Omental fat pad (tissue), 4 donors: ENCODE results near the gene CMTR2. TPM values are rescaled to one million over a fixed set of nuclear protein-coding genes. Genes with fewer than 3 reads are reported as not detected.
"Not testable (repeated sequence)": the region's sequence is repeated elsewhere in the genome, so short reads cannot be mapped to it uniquely, and the experiment has no call there.

Experiments
- ATAC-seq: fragments of 150-250 bp; one replicate; pipeline ENCODE4 v1.9.1; 2016; ENCODE audit warnings: mild to moderate bottlenecking, moderate library complexity; ENCODE audit not compliant: low FRiP score
- DNase-seq: peaks from one replicate; pipeline ENCODE4 v3.0.0-alpha.2; 2019; ENCODE audit warnings: low spot score
- CTCF ChIP-seq, 3 donors: fragments of 450-650 bp; IDR thresholded peaks; one replicate each; pipeline ENCODE4 v1.5.1; 2016 to 2017; ENCODE audit warnings: antibody characterized with exemption in 3 of 3, mild to moderate bottlenecking in 3 of 3, moderate library complexity in 2 of 3
- total RNA-seq, 4 donors: library from RNA; depleted of rRNA; stranded (reverse); fragments of >200 nt; gene quantifications; one replicate each; pipeline ENCODE4 v1.1.0, GENCODE V29; 2016

CMTR2 gene
- total RNA-seq, 4 donors from 2014 or later: 16.9 to 29.5 (median 21.5) TPM

- no peak for TF ChIP-seq CTCF (IDR thresholded peaks at IDR 0.05)
- ATAC-seq (no peak), DNase-seq (no peak)
Measured at GRCh38 chr16:71315269-71315668, 26.1 kb upstream of the CMTR2 start.

- not testable (repeated sequence) for ATAC-seq, DNase-seq
Measured at GRCh38 chr16:71313591-71313990, 24.4 kb upstream of the CMTR2 start.

GRCh38 chr16:71311553-71312158, 22.5 kb upstream of the CMTR2 start:
- no peak for DNase-seq
- ATAC-seq: no peak
- peak in 1 of 3 donors; percentile 47 for TF ChIP-seq CTCF (IDR thresholded peaks at IDR 0.05)

GRCh38 chr16:71303938-71304337, 14.7 kb upstream of the CMTR2 start:
- no peak for TF ChIP-seq CTCF (IDR thresholded peaks at IDR 0.05)
- no peak for DNase-seq
- ATAC-seq: no peak

- no peak for DNase-seq
- no peak for TF ChIP-seq CTCF (IDR thresholded peaks at IDR 0.05)
- ATAC-seq: no peak
Measured at GRCh38 chr16:71297341-71297634, 8.1 kb upstream of the CMTR2 start.

GRCh38 chr16:71296584-71297340, 7.6 kb upstream of the CMTR2 start:
- no peak for TF ChIP-seq CTCF (IDR thresholded peaks at IDR 0.05)
- ATAC-seq (no peak), DNase-seq (no peak)

- DNase-seq (no peak), ATAC-seq (no peak)
- no peak for TF ChIP-seq CTCF (IDR thresholded peaks at IDR 0.05)
Measured at GRCh38 chr16:71295950-71296349, 6.7 kb upstream of the CMTR2 start.
